IPS-20b (cell line): ENCODE data around the gene FUBP1.
"Not testable (repeated sequence)": the region's sequence is repeated elsewhere in the genome, so short reads cannot be mapped to it uniquely, and the experiment has no call there.

Experiments
- H3K27ac ChIP-seq: one replicate; pipeline ENCODE4 v1.5.1; 2013; ENCODE audit warnings: low read length
- H3K27me3 ChIP-seq: 2 replicates; pipeline ENCODE4 v1.6.1; 2013; ENCODE audit warnings: mild to moderate bottlenecking, low read length, inconsistent platforms; ENCODE audit not compliant: insufficient read depth
- H3K36me3 ChIP-seq: 2 replicates; pipeline ENCODE4 v1.6.1; 2013; ENCODE audit warnings: low read depth, mild to moderate bottlenecking, inconsistent platforms, low read length, moderate library complexity; ENCODE audit not compliant: insufficient read depth
- H3K4me1 ChIP-seq: 2 replicates; pipeline ENCODE4 v1.6.1; 2013; ENCODE audit warnings: mild to moderate bottlenecking, control low read depth, inconsistent platforms, low read length, moderate library complexity; ENCODE audit not compliant: insufficient read depth
- H3K4me3 ChIP-seq: 2 replicates; pipeline ENCODE4 v1.5.1; 2013; ENCODE audit warnings: mild to moderate bottlenecking, low read length, inconsistent platforms
- H3K9ac ChIP-seq: 2 replicates; pipeline ENCODE4 v1.6.1; 2013; ENCODE audit warnings: low read depth, mild to moderate bottlenecking, inconsistent platforms, low read length, moderate library complexity
- H3K9me3 ChIP-seq: 2 replicates; pipeline ENCODE4 v1.6.1; 2013; ENCODE audit warnings: mild to moderate bottlenecking, low read depth, low read length, inconsistent platforms; ENCODE audit not compliant: insufficient read depth

The FUBP1 gene

GRCh38 chr1:77978969-77979876 lies at the start of gene FUBP1:
FUBP1 (minus strand) TSS chr1:77979072; CDS start chr1:77979004, 68 bp downstream.
- no peaks in the 10 kb centered on the region for H3K27me3 ChIP-seq
- H3K9ac ChIP-seq = peak within 1 kb of the TSS; percentile 98
- H3K9me3 ChIP-seq = no peaks in the 10 kb centered on the region
- peak within 1 kb of the TSS; percentile 95 for H3K4me3 ChIP-seq
- peak within 1 kb of the TSS; percentile 86 for H3K27ac ChIP-seq
- H3K36me3 ChIP-seq = peaks cover 46% of the 10 kb centered on the region
- H3K4me1 ChIP-seq = peaks cover 12% of the 10 kb centered on the region; the same call in 1 of the 2 replicates

- H3K27me3 ChIP-seq, H3K9ac ChIP-seq, H3K27ac ChIP-seq, H3K4me1 ChIP-seq, H3K36me3 ChIP-seq, H3K9me3 ChIP-seq, H3K4me3 ChIP-seq: not testable (repeated sequence)
Observed at GRCh38 chr1:78021134-78021533, 42.3 kb upstream of the FUBP1 start.

GRCh38 chr1:78019024-78019423 lies 40.2 kb upstream of the FUBP1 start:
- Histone ChIP-seq H3K4me3 (no peak overlapping the region), H3K4me1 (no peaks in the 10 kb centered on the region), H3K9me3 (no peaks in the 10 kb centered on the region), H3K27ac (no peak overlapping the region), H3K9ac (no peak overlapping the region), H3K36me3 (0 out of 2 replicates have a peak, but pooled peaks cover 6% of the 10 kb centered on the region), H3K27me3 (no peaks in the 10 kb centered on the region)

GRCh38 chr1:78015148-78015547 lies 36.3 kb upstream of the FUBP1 start:
- no peaks in the 10 kb centered on the region for H3K27me3 ChIP-seq
- H3K27ac ChIP-seq = no peak overlapping the region
- no peak overlapping the region for H3K4me3 ChIP-seq
- H3K4me1 ChIP-seq = no peaks in the 10 kb centered on the region
- H3K9me3 ChIP-seq = no peaks in the 10 kb centered on the region
- no peak overlapping the region; the same call in 1 of the 2 replicates for H3K9ac ChIP-seq
- H3K36me3 ChIP-seq = 0 out of 2 replicates have a peak, but pooled peaks cover 6% of the 10 kb centered on the region

GRCh38 chr1:78011050-78011449 lies 32.2 kb upstream of the FUBP1 start:
- Histone ChIP-seq H3K27ac (no peak overlapping the region), H3K27me3 (no peaks in the 10 kb centered on the region), H3K4me1 (peaks cover 6% of the 10 kb centered on the region; the same call in 1 of the 2 replicates), H3K9me3 (no peaks in the 10 kb centered on the region), H3K9ac (no peak overlapping the region), H3K36me3 (0 out of 2 replicates have a peak, but pooled peaks cover 2% of the 10 kb centered on the region), H3K4me3 (no peak overlapping the region)

- no peak overlapping the region for H3K9ac ChIP-seq
- no peaks in the 10 kb centered on the region for H3K36me3 ChIP-seq
- peaks cover 6% of the 10 kb centered on the region; the same call in 1 of the 2 replicates for H3K4me1 ChIP-seq
- no peak overlapping the region for H3K4me3 ChIP-seq
- H3K27me3 ChIP-seq = no peaks in the 10 kb centered on the region
- no peaks in the 10 kb centered on the region for H3K9me3 ChIP-seq
- no peak overlapping the region for H3K27ac ChIP-seq
Observed at GRCh38 chr1:78009836-78010235, 31.0 kb upstream of the FUBP1 start.

- no peak overlapping the region for H3K4me3 ChIP-seq
- peaks cover 6% of the 10 kb centered on the region; the same call in 1 of the 2 replicates for H3K4me1 ChIP-seq
- no peaks in the 10 kb centered on the region for H3K27me3 ChIP-seq
- H3K36me3 ChIP-seq = no peaks in the 10 kb centered on the region
- no peaks in the 10 kb centered on the region for H3K9me3 ChIP-seq
- H3K9ac ChIP-seq = no peak overlapping the region
- no peak overlapping the region for H3K27ac ChIP-seq
Observed at GRCh38 chr1:78009276-78009675, 30.4 kb upstream of the FUBP1 start.

- no peaks in the 10 kb centered on the region for H3K27me3 ChIP-seq
- no peak overlapping the region for H3K4me3 ChIP-seq
- no peak overlapping the region for H3K9ac ChIP-seq
- no peak overlapping the region for H3K27ac ChIP-seq
- H3K9me3 ChIP-seq = no peaks in the 10 kb centered on the region
- no peaks in the 10 kb centered on the region for H3K36me3 ChIP-seq
- H3K4me1 ChIP-seq = peaks cover 18% of the 10 kb centered on the region; the same call in 1 of the 2 replicates
Observed at GRCh38 chr1:78007677-78008341, 28.9 kb upstream of the FUBP1 start.

- Histone ChIP-seq H3K27me3 (no peaks in the 10 kb centered on the region), H3K9me3 (no peaks in the 10 kb centered on the region), H3K4me1 (peaks cover 18% of the 10 kb centered on the region; the same call in 1 of the 2 replicates), H3K4me3 (0 out of 2 replicates have a peak overlapping the region, but pooled peaks have one; percentile 1), H3K36me3 (no peaks in the 10 kb centered on the region), H3K9ac (0 out of 2 replicates have a peak overlapping the region, but pooled peaks have one; percentile 22), H3K27ac (no peak overlapping the region)
Observed at GRCh38 chr1:78006521-78006920, 27.6 kb upstream of the FUBP1 start.

- H3K27ac ChIP-seq = no peak overlapping the region
- peak overlapping the region; percentile 69 for H3K4me3 ChIP-seq
Observed at GRCh38 chr1:78005755-78006154, 26.9 kb upstream of the FUBP1 start.

GRCh38 chr1:78005448-78005722 lies 26.5 kb upstream of the FUBP1 start:
- no peaks in the 10 kb centered on the region for H3K27me3 ChIP-seq
- no peaks in the 10 kb centered on the region for H3K36me3 ChIP-seq
- no peak overlapping the region for H3K27ac ChIP-seq
- peaks cover 18% of the 10 kb centered on the region; the same call in 1 of the 2 replicates for H3K4me1 ChIP-seq
- H3K9ac ChIP-seq = peak overlapping the region; percentile 90; the same call in 1 of the 2 replicates
- H3K9me3 ChIP-seq = no peaks in the 10 kb centered on the region
- H3K4me3 ChIP-seq = peak overlapping the region; percentile 69

More at GRCh38 chr1:78005755-78006154, 26.9 kb upstream of the FUBP1 start:
- Histone ChIP-seq H3K9me3 (no peaks in the 10 kb centered on the region), H3K36me3 (no peaks in the 10 kb centered on the region), H3K4me1 (peaks cover 18% of the 10 kb centered on the region; the same call in 1 of the 2 replicates), H3K27me3 (no peaks in the 10 kb centered on the region), H3K9ac (peak overlapping the region; percentile 90; the same call in 1 of the 2 replicates)
